Prostate gland (tissue), 2 donors: ENCODE measurements around the gene JAK1. TPM values are rescaled to one million over a fixed set of nuclear protein-coding genes. Genes with fewer than 3 reads are reported as not detected.

ENCODE experiments used
- DNase-seq: peaks from one replicate; pipeline ENCODE4 v3.0.0-alpha.2; 2019; ENCODE audit warnings: low spot score
- H3K27ac ChIP-seq, 2 donors: fragments of 200-600 bp; sonication (generic); 2 replicates each; pipeline ENCODE4 v1.5.1; 2017 to 2019
- H3K27me3 ChIP-seq: fragments of 200-600 bp; sonication (generic); replicated peaks from 2 replicates; pipeline ENCODE4 v1.5.1; 2019; ENCODE audit not compliant: insufficient read depth
- H3K36me3 ChIP-seq, 2 donors: fragments of 200-600 bp; sonication (generic); 1 replicate in 1 of 2; 2 replicates in 1 of 2; pipeline versions ENCODE4 v1.5.1 to v1.8.1; 2017 to 2019
- H3K4me1 ChIP-seq: fragments of 200-600 bp; sonication (generic); replicated peaks from 2 replicates; pipeline ENCODE4 v1.5.1; 2019
- H3K4me3 ChIP-seq, 2 donors: fragments of 200-600 bp; sonication (generic); 2 replicates each; pipeline ENCODE4 v1.5.1; 2017 to 2019
- H3K9me3 ChIP-seq: fragments of 200-600 bp; sonication (generic); 2 replicates; pipeline ENCODE4 v1.5.1; 2017
- CTCF ChIP-seq, 4 experiments: fragments of 200-600 bp in 2 of 4; fragments of 450-650 bp in 2 of 4; sonication (generic) in 2 of 4; IDR thresholded peaks; 1 replicate in 3 of 4; 2 replicates in 1 of 4; pipeline ENCODE4 v1.5.1; 2016 to 2019; ENCODE audit warnings: antibody characterized with exemption in 4 of 4, mild to moderate bottlenecking in 2 of 4, moderate library complexity in 2 of 4
- POLR2A ChIP-seq: fragments of 450-650 bp; IDR thresholded peaks from one replicate; pipeline ENCODE4 v1.6.1; 2016; ENCODE audit warnings: antibody characterized with exemption, mild to moderate bottlenecking
- POLR2AphosphoS5 ChIP-seq: sonication (generic); formaldehyde crosslinking; IDR thresholded peaks from one replicate; pipeline ENCODE4 v1.6.1; 2017; ENCODE audit warnings: antibody characterized with exemption
- WGBS: methylation state at CpG from one replicate; pipeline ENCODE4 v1.1.5; 2018; 5-methylcytosine and 5-hydroxymethylcytosine counted together
- intact Hi-C: fragments of 100-400 bp; cut with DNase I; formaldehyde crosslinking; loops from one replicate; pipeline ENCODE4 v1.14.2; 2022
- total RNA-seq, 2 donors: library from RNA; depleted of rRNA; stranded (reverse); fragments of >200 nt; gene quantifications; one replicate each; pipeline ENCODE4 v1.1.0, GENCODE V29; 2016

The JAK1 gene
- total RNA-seq, 2 donors from 2014 or later, result 66.3 to 115 TPM

DNA sequence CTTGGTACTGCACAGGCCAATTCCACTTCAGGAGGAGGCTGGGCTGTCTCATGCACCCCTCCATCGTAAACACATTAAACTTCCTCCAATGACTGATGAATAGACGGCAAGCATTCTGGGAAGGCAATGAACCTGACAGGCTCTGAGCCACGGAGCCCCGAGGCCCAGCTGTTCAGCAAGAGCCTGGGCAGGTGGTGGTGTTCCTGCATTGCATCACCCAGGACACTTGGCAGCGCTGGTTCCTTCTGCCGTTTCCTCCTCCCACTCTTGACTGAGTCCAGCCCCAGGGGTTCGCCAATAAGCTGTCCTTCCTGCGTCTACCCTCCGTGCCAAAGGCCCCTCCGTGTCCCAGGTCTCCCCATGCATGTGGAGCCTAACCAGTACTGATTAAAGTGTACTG is 109.8 kb downstream of the JAK1 start:
- Histone ChIP-seq H3K9me3 (no peaks in the 10 kb centered on the region), H3K27ac (no peak overlapping the region), H3K36me3 (peaks cover 2 to 7% of the 10 kb centered on the region in 2 donors), H3K4me3 (no peak overlapping the region), H3K27me3 (no peaks in the 10 kb centered on the region), H3K4me1 (no peaks in the 10 kb centered on the region)
- TF ChIP-seq POLR2AphosphoS5 (no peak), POLR2A (no peak), CTCF (IDR thresholded peaks at IDR 0.05) (peak in 1 of 4 experiments; percentile 7)
- DNase-seq, result peak; percentile 21
- intact Hi-C loops, result no loop called here
- WGBS, result 53% methylated on average over 10 of the region's 10 CpGs

DNA sequence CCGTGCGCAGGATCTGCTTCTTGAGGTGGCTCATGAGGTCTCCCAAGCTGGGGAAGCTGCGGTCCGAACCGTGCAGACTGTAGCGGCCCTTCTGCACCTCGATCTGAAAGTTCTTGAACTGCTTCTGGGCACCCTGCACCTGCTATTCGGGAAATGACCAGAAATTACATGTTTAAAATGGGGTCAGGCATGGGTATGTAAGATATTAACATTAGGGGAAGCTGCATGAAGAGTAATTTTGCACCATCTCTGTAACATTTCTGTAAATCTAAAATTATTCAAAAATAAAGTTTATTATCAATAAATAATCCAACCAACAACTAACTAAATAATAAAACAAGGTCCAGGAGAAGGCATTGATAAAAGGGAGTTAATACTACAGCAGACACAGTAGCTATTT is 110.8 kb downstream of the JAK1 start:
- no peak for DNase-seq
- TF ChIP-seq POLR2AphosphoS5, result no peak
- TF ChIP-seq CTCF (IDR thresholded peaks at IDR 0.05), result no peak
- TF ChIP-seq POLR2A, result no peak
- no peaks in the 10 kb centered on the region for H3K4me1 ChIP-seq
- no peaks in the 10 kb centered on the region for H3K27me3 ChIP-seq
- H3K27ac ChIP-seq, result no peak overlapping the region
- H3K9me3 ChIP-seq, result no peaks in the 10 kb centered on the region
- intact Hi-C loops, result no loop called here
- 92% methylated on average over 8 of the region's 8 CpGs for WGBS
- no peak overlapping the region for H3K4me3 ChIP-seq
- H3K36me3 ChIP-seq, result peaks cover 2 to 7% of the 10 kb centered on the region in 2 donors

- Histone ChIP-seq H3K4me3 (no peak overlapping the region), H3K27ac (no peak overlapping the region), H3K4me1 (no peaks in the 10 kb centered on the region), H3K9me3 (no peaks in the 10 kb centered on the region), H3K27me3 (no peaks in the 10 kb centered on the region), H3K36me3 (peaks cover 1 to 7% of the 10 kb centered on the region in 2 donors)
- 83% methylated on average over 5 of the region's 5 CpGs for WGBS
- DNase-seq, result no peak
- intact Hi-C loops, result no loop called here
- TF ChIP-seq POLR2AphosphoS5 (no peak), CTCF (IDR thresholded peaks at IDR 0.05) (no peak), POLR2A (no peak)
Measured at GRCh38 chr1:64854674-64855073, 111.7 kb downstream of the JAK1 start.

DNA sequence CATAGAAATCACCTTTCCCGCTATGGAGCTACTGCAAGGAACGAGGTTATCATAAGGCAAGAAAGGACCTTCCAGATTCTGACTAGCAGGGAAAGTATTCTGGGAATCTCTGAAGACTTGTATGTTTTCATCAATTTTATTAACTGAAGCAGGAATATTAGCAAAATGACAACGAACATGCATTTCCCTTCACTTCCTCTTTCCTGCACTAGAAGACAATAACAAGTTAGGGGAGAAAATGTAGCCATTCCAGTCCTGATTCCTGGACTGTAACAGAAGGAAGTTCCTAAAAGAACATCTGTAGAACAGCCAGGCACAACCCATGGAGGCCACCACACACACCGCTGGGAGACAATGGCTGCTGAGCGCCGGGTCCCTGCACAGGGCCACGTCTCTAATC is 114.7 kb downstream of the JAK1 start:
- Histone ChIP-seq H3K9me3 (no peaks in the 10 kb centered on the region), H3K4me3 (no peak overlapping the region), H3K36me3 (no peaks in the 10 kb centered on the region), H3K27me3 (no peaks in the 10 kb centered on the region), H3K27ac (no peak overlapping the region), H3K4me1 (no peaks in the 10 kb centered on the region)
- no peak for TF ChIP-seq POLR2A
- WGBS, result 85% methylated on average over 7 of the region's 7 CpGs
- intact Hi-C loops, result no loop called here
- no peak for DNase-seq

GRCh38 chr1:64850846-64851245 is 115.5 kb downstream of the JAK1 start:
- Histone ChIP-seq H3K4me1 (no peaks in the 10 kb centered on the region), H3K36me3 (no peaks in the 10 kb centered on the region), H3K27me3 (no peaks in the 10 kb centered on the region), H3K4me3 (no peak overlapping the region), H3K27ac (no peak overlapping the region), H3K9me3 (no peaks in the 10 kb centered on the region)
- intact Hi-C loops, result no loop called here
- no peak for DNase-seq
- TF ChIP-seq POLR2AphosphoS5, result no peak
- TF ChIP-seq CTCF (IDR thresholded peaks at IDR 0.05), result no peak
- no peak for TF ChIP-seq POLR2A
- 98% methylated on average over 10 of the region's 10 CpGs for WGBS
